HG02852 (cell line): Measurements from ENCODE around the gene PTGS2.
A peak's percentile ranks its signal among the peaks of the same experiment; 100 is the strongest.
"Not testable (repeated sequence)": the region's sequence is repeated elsewhere in the genome, so short reads cannot be mapped to it uniquely, and the experiment has no call there.

Experiments
- ATAC-seq: cut with Tn5 transposase; IDR thresholded peaks from one replicate; pipeline ENCODE4 v1.9.1; 2021; ENCODE audit warnings: mild to moderate bottlenecking, moderate library complexity; ENCODE audit not compliant: unreplicated experiment

Gene PTGS2

GRCh38 chr1:186670297-186671135 is 9.7 kb downstream of the PTGS2 start:
- no peak for ATAC-seq

- ATAC-seq: not testable (repeated sequence)
Observed at GRCh38 chr1:186669784-186670183, 10.4 kb downstream of the PTGS2 start.

GRCh38 chr1:186664217-186664616 is 16.0 kb downstream of the PTGS2 start:
- not testable (repeated sequence) for ATAC-seq

GRCh38 chr1:186662752-186663151 is 17.5 kb downstream of the PTGS2 start:
- no peak for ATAC-seq

GRCh38 chr1:186659890-186660341 is 20.3 kb downstream of the PTGS2 start:
- ATAC-seq: no peak

- ATAC-seq: no peak
Observed at GRCh38 chr1:186658999-186659398, 21.2 kb downstream of the PTGS2 start.

- no peak for ATAC-seq
Observed at GRCh38 chr1:186657481-186657880, 22.7 kb downstream of the PTGS2 start.

- ATAC-seq: no peak
Observed at GRCh38 chr1:186655876-186656275, 24.3 kb downstream of the PTGS2 start.

GRCh38 chr1:186654741-186655140 is 25.5 kb downstream of the PTGS2 start:
- no peak for ATAC-seq

GRCh38 chr1:186653312-186653711 is 26.9 kb downstream of the PTGS2 start:
- ATAC-seq: no peak

- no peak for ATAC-seq
Observed at GRCh38 chr1:186648613-186649012, 31.6 kb downstream of the PTGS2 start.

- not testable (repeated sequence) for ATAC-seq
Observed at GRCh38 chr1:186647985-186648384, 32.2 kb downstream of the PTGS2 start.

GRCh38 chr1:186643614-186644013 is 36.6 kb downstream of the PTGS2 start:
- no peak for ATAC-seq

GRCh38 chr1:186637567-186637966 is 42.7 kb downstream of the PTGS2 start:
- ATAC-seq: not testable (repeated sequence)

GRCh38 chr1:186636786-186637185 is 43.4 kb downstream of the PTGS2 start:
- ATAC-seq: no peak

GRCh38 chr1:186634511-186634910 is 45.7 kb downstream of the PTGS2 start:
- ATAC-seq: no peak

- ATAC-seq: no peak
Observed at GRCh38 chr1:186633116-186633515, 47.1 kb downstream of the PTGS2 start.

- ATAC-seq: no peak
Observed at GRCh38 chr1:186629341-186629740, 50.9 kb downstream of the PTGS2 start.

- peak; percentile 64 for ATAC-seq
Observed at GRCh38 chr1:186628910-186629309, 51.3 kb downstream of the PTGS2 start.

- ATAC-seq: no peak
Observed at GRCh38 chr1:186627019-186627418, 53.2 kb downstream of the PTGS2 start.

- ATAC-seq: peak; percentile 59
Observed at GRCh38 chr1:186626356-186626932, 53.8 kb downstream of the PTGS2 start.

- ATAC-seq: no peak
Observed at GRCh38 chr1:186623551-186623950, 56.7 kb downstream of the PTGS2 start.
